DOHH2 (cell line): ENCODE measurements around the gene PAXX.

Source experiments
- CTCF ChIP-seq: fragments of 200-600 bp; sonication (generic); IDR thresholded peaks from one replicate; pipeline ENCODE4 v1.5.1; 2014; ENCODE audit warnings: antibody characterized with exemption, mild to moderate bottlenecking, low read depth, low read length; ENCODE audit not compliant: poor library complexity, severe bottlenecking
- EZH2phosphoT487 ChIP-seq: fragments of 200-600 bp; sonication (generic); IDR thresholded peaks from 2 replicates; pipeline ENCODE4 v1.6.1; 2017; ENCODE audit warnings: borderline replicate concordance, mild to moderate bottlenecking, antibody characterized with exemption, low read length, moderate library complexity, mixed read lengths

- no peak for TF ChIP-seq CTCF
- TF ChIP-seq EZH2phosphoT487, result no peak
These were observed 2.6 kb downstream of the PAXX start for GRCh38 chr9:136994888-136995230.
